Stimulated activated CD8-positive, alpha-beta memory T cell treated with anti-CD3 and anti-CD28 coated beads, Interleukin-4, amount 100 ng/mL, for 48 hours (primary cell): ENCODE data around the gene LRRC56.
A peak's percentile ranks its signal among the peaks of the same experiment; 100 is the strongest.
"Not testable (repeated sequence)": the region's sequence is repeated elsewhere in the genome, so short reads cannot be mapped to it uniquely, and the experiment has no call there.

Source experiments
- DNase-seq: peaks from one replicate; pipeline ENCODE4 v3.0.0-alpha.2; 2020

The LRRC56 gene

GRCh38 chr11:561148-562003 lies 24.0 kb downstream of the LRRC56 start:
- no peak for DNase-seq

- no peak for DNase-seq
Observed at GRCh38 chr11:562046-562645, 24.8 kb downstream of the LRRC56 start.

GRCh38 chr11:563066-563811 lies 25.9 kb downstream of the LRRC56 start:
- DNase-seq: no peak

GRCh38 chr11:563812-564578 lies 26.7 kb downstream of the LRRC56 start:
- DNase-seq: no peak

- DNase-seq: no peak
Observed at GRCh38 chr11:565921-566509, 28.7 kb downstream of the LRRC56 start.

GRCh38 chr11:567011-567628 lies 29.8 kb downstream of the LRRC56 start:
- no peak for DNase-seq

- no peak for DNase-seq
Observed at GRCh38 chr11:567629-568292, 30.4 kb downstream of the LRRC56 start.

- peak; percentile 94 for DNase-seq
Observed at GRCh38 chr11:568306-569157, 31.2 kb downstream of the LRRC56 start.

- no peak for DNase-seq
Observed at GRCh38 chr11:569158-569885, 32.0 kb downstream of the LRRC56 start.

GRCh38 chr11:571802-572185 lies 34.5 kb downstream of the LRRC56 start:
- no peak for DNase-seq

GRCh38 chr11:573146-573759 lies 35.9 kb downstream of the LRRC56 start:
- DNase-seq: no peak

- not testable (repeated sequence) for DNase-seq
Observed at GRCh38 chr11:574031-574570, 36.8 kb downstream of the LRRC56 start.

GRCh38 chr11:574632-575312 lies 37.4 kb downstream of the LRRC56 start:
- DNase-seq: peak; percentile 50

- no peak for DNase-seq
Observed at GRCh38 chr11:575313-575995, 38.1 kb downstream of the LRRC56 start.

- peak; percentile 95 for DNase-seq
Observed at GRCh38 chr11:575996-576768, 38.9 kb downstream of the LRRC56 start, which contains the start of gene PHRF1. TSS of gene PHRF1 (plus strand) at chr11:576470. CDS start at chr11:581513, 5,043 bp downstream.

GRCh38 chr11:576811-577610 lies 39.7 kb downstream of the LRRC56 start:
- DNase-seq: no peak
